ENCODE results near the gene TET3.

GRCh38 chr2:73977466-73977865 lies 7.2 kb upstream of the TET3 start:
- no peak for TF ChIP-seq CTCF (IDR thresholded peaks at IDR 0.05; ENCODE audit: extremely low read depth in 1 of 2, insufficient read depth in 1 of 2, low read depth in 1 of 2, low read length in 2 of 2)
- no peak for TF ChIP-seq POLR2AphosphoS5 (IDR thresholded peaks at IDR 0.05; ENCODE audit: insufficient read depth, low read depth, low read length)
- TF ChIP-seq EZH2 (IDR thresholded peaks at IDR 0.05; ENCODE audit: borderline replicate concordance, low read depth, low read length, severe bottlenecking) = no peak

All from endothelial cell of umbilical vein (primary cell).